ENCODE results near the gene AKR1B15. TPM values are rescaled to one million over a fixed set of nuclear protein-coding genes. Genes with fewer than 3 reads are reported as not detected.

Gene AKR1B15
- total and polyA plus RNA-seq, 2 experiments from 2014 or later, result 0.21 to 2.6 TPM

- no peaks in the 10 kb centered on the region for H3K4me1 ChIP-seq (ENCODE audit: low read depth)
- H3K27me3 ChIP-seq, result no peaks in the 10 kb centered on the region
- H3K27ac ChIP-seq, result no peak overlapping the region
- no peak for TF ChIP-seq CTCF (IDR thresholded peaks at IDR 0.05; ENCODE audit: low read depth, low read length)
- H3K4me3 ChIP-seq, result no peak overlapping the region
- H3K36me3 ChIP-seq, result no peaks in the 10 kb centered on the region
- H3K9me3 ChIP-seq (ENCODE audit: low read depth), result no peaks in the 10 kb centered on the region
- DNase-seq (ENCODE audit: low read depth in 1 of 2, low spot score in 1 of 2), result no peak
These were observed 38.8 kb downstream of the AKR1B15 start for GRCh38 chr7:134587750-134588149.

GRCh38 chr7:134589491-134589941, 40.6 kb downstream of the AKR1B15 start:
- no peak overlapping the region for H3K27ac ChIP-seq
- no peak overlapping the region for H3K4me3 ChIP-seq
- H3K9me3 ChIP-seq (ENCODE audit: low read depth), result no peaks in the 10 kb centered on the region
- H3K36me3 ChIP-seq, result no peaks in the 10 kb centered on the region
- no peaks in the 10 kb centered on the region for H3K27me3 ChIP-seq
- no peak for DNase-seq (ENCODE audit: low read depth in 1 of 2, low spot score in 1 of 2)
- TF ChIP-seq CTCF (IDR thresholded peaks at IDR 0.05; ENCODE audit: low read depth, low read length), result no peak
- peaks cover 6% of the 10 kb centered on the region for H3K4me1 ChIP-seq (ENCODE audit: low read depth)

- Histone ChIP-seq H3K27me3 (no peaks in the 10 kb centered on the region), H3K4me1 (ENCODE audit: low read depth) (peaks cover 6% of the 10 kb centered on the region), H3K27ac (peak overlapping the region; percentile 59), H3K9me3 (ENCODE audit: low read depth) (no peaks in the 10 kb centered on the region), H3K4me3 (no peak overlapping the region), H3K36me3 (no peaks in the 10 kb centered on the region)
- DNase-seq (ENCODE audit: low read depth in 1 of 2, low spot score in 1 of 2), result peak; percentile 44 to 94
- TF ChIP-seq CTCF (IDR thresholded peaks at IDR 0.05; ENCODE audit: low read depth, low read length), result no peak
These were observed 44.9 kb downstream of the AKR1B15 start for GRCh38 chr7:134593530-134594392.

- no peak overlapping the region for H3K27ac ChIP-seq
- H3K27me3 ChIP-seq, result no peaks in the 10 kb centered on the region
- DNase-seq (ENCODE audit: low read depth in 1 of 2, low spot score in 1 of 2), result no peak
- no peaks in the 10 kb centered on the region for H3K9me3 ChIP-seq (ENCODE audit: low read depth)
- H3K4me3 ChIP-seq, result no peak overlapping the region
- no peaks in the 10 kb centered on the region for H3K36me3 ChIP-seq
- no peak for TF ChIP-seq CTCF (IDR thresholded peaks at IDR 0.05; ENCODE audit: low read depth, low read length)
- peaks cover 6% of the 10 kb centered on the region for H3K4me1 ChIP-seq (ENCODE audit: low read depth)
These were observed 46.0 kb downstream of the AKR1B15 start for GRCh38 chr7:134594877-134595276.

- peak in 1 of 2 donors; percentile 28 for DNase-seq (ENCODE audit: low read depth in 1 of 2, low spot score in 1 of 2)
- H3K4me3 ChIP-seq, result no peak overlapping the region
- no peak for TF ChIP-seq CTCF (IDR thresholded peaks at IDR 0.05; ENCODE audit: low read depth, low read length)
These were observed 50.5 kb downstream of the AKR1B15 start for GRCh38 chr7:134599371-134599770.

More at GRCh38 chr7:134599371-134599770, 50.5 kb downstream of the AKR1B15 start:
- H3K27me3 ChIP-seq, result no peaks in the 10 kb centered on the region
- H3K36me3 ChIP-seq, result no peaks in the 10 kb centered on the region
- H3K27ac ChIP-seq, result no peak overlapping the region
- H3K4me1 ChIP-seq (ENCODE audit: low read depth), result peaks cover under 1% of the 10 kb centered on the region
- H3K9me3 ChIP-seq (ENCODE audit: low read depth), result no peaks in the 10 kb centered on the region

All from cardiac muscle cell (in vitro differentiated cells and primary cell).